ENCODE results near the gene PMS1.

DNA sequence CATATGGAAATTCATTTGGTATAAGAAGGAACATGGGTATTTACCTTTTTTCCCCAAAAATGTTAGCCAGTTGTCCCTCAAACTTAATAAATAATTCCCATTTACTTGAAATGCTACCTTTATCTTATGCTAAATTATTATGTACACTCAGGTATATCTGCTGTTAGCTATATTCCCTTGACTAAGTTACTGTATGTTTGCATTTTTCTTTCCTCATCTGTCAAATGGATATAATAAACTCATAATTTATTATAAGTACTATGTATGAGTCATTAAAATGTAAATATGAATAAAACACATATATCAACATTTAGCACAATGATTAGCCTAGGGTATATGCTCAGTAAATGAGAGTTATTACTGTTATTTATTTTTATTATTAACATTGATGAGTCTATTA, 117.4 kb downstream of the PMS1 start:
- TF ChIP-seq, protein P1, sequence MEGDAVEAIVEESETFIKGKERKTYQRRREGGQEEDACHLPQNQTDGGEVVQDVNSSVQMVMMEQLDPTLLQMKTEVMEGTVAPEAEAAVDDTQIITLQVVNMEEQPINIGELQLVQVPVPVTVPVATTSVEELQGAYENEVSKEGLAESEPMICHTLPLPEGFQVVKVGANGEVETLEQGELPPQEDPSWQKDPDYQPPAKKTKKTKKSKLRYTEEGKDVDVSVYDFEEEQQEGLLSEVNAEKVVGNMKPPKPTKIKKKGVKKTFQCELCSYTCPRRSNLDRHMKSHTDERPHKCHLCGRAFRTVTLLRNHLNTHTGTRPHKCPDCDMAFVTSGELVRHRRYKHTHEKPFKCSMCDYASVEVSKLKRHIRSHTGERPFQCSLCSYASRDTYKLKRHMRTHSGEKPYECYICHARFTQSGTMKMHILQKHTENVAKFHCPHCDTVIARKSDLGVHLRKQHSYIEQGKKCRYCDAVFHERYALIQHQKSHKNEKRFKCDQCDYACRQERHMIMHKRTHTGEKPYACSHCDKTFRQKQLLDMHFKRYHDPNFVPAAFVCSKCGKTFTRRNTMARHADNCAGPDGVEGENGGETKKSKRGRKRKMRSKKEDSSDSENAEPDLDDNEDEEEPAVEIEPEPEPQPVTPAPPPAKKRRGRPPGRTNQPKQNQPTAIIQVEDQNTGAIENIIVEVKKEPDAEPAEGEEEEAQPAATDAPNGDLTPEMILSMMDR (IDR thresholded peaks at IDR 0.05): no peak
- no peak for TF ChIP-seq EZH2 (IDR thresholded peaks at IDR 0.05; ENCODE audit: borderline replicate concordance, insufficient read depth, low read depth, low read length, poor library complexity, severe bottlenecking)
